Loucy (cell line): ENCODE results near the gene ASCC1.

Experiments used
- CTCF ChIP-seq: fragments of 200-600 bp; sonication (generic); conservative IDR thresholded peaks from 2 replicates; pipeline ENCODE4 v1.5.1; 2014; ENCODE audit warnings: mild to moderate bottlenecking, antibody characterized with exemption, low read length
- EZH2phosphoT487 ChIP-seq: fragments of 200-600 bp; IDR thresholded peaks from 2 replicates; pipeline ENCODE4 v1.6.1; 2018; ENCODE audit warnings: antibody characterized with exemption, mild to moderate bottlenecking, moderate library complexity, borderline replicate concordance

DNA sequence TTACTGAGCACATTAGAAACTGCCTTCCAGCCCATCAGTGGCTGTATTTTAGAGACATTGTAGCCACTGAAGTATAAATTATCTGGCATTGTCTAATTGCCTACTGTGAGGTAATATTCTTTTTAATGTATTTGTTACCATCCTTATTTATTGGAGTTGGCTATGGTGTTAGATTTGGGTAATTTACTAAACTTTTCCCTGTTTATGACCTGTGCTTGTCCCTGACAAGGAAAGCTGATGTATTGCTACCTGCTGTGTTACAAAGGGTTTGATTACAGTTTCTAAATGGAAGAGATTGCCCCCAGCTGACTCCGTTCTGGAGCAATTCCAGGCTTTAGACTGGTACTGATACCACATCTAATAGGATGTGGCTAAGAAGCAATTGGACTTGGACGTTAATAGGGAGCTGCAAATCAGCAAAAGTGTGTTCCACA is 12.3 kb upstream of the ASCC1 start:
- TF ChIP-seq CTCF, result no peak
- TF ChIP-seq EZH2phosphoT487, result no peak
